HG02840 (cell line): ENCODE data around the gene NLRP6.
"Not testable (repeated sequence)": the region's sequence is repeated elsewhere in the genome, so short reads cannot be mapped to it uniquely, and the experiment has no call there.

ENCODE experiments used
- ATAC-seq: cut with Tn5 transposase; IDR thresholded peaks from one replicate; pipeline ENCODE4 v1.9.1; 2021; ENCODE audit warnings: mild to moderate bottlenecking, moderate library complexity, moderate number of reproducible peaks; ENCODE audit not compliant: unreplicated experiment, low FRiP score

The NLRP6 gene

DNA sequence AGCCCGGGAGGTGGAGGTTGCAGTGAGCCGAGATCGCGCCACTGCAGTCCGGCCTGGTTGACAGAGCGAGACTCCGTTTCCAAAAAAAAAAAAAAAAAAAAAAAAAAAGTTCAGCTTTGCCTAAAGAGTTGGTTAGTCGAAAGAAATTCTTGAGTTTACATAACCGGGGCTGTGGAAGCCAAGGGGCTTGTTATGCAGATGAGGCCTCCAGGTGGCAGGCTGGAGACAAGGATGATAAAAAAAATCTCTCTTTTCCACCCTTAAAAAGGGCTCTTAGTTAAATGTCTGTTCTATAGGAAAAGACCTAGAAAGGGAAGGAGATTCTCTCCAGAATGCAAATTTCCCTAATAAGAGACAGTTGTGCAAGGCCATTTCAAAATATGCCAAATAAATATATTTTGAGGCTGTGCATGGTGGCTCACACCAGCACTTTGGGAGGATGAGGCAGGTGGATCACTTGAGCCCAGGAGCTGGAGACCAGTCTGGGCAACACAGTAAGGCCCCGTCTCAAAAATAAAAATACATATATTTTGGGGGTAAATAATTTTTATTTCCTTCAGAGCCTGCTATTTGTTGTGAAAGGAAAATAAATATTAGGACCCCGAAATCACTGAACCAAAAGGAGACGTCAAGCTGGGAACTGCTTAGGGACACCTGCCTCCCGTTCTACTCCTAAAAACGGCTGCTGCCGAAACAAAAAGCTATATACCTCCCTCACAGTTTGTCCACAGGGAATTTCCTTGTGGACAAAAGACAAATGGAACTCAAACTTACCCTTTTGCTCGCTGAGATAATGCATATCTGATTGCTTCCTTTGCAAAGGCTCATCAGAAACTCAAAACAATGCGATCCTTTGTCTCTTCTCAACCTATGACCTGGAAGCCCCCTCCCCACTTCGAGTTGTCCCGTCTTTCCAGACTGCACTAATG is 27.0 kb downstream of the NLRP6 start:
- no peak for ATAC-seq

GRCh38 chr11:305844-306211 is 27.6 kb downstream of the NLRP6 start:
- no peak for ATAC-seq

- ATAC-seq: no peak
Observed at GRCh38 chr11:306645-307371, 28.6 kb downstream of the NLRP6 start.

GRCh38 chr11:307766-308708 is 29.8 kb downstream of the NLRP6 start, which contains the start of gene IFITM2:
Gene IFITM2, plus strand, starts transcription at chr11:307816. Its CDS starts 377 bp downstream, at chr11:308193.
- ATAC-seq: not testable (repeated sequence)

GRCh38 chr11:308740-309665 is 30.8 kb downstream of the NLRP6 start:
- not testable (repeated sequence) for ATAC-seq

- not testable (repeated sequence) for ATAC-seq
Observed at GRCh38 chr11:309979-310572, 31.9 kb downstream of the NLRP6 start.

DNA sequence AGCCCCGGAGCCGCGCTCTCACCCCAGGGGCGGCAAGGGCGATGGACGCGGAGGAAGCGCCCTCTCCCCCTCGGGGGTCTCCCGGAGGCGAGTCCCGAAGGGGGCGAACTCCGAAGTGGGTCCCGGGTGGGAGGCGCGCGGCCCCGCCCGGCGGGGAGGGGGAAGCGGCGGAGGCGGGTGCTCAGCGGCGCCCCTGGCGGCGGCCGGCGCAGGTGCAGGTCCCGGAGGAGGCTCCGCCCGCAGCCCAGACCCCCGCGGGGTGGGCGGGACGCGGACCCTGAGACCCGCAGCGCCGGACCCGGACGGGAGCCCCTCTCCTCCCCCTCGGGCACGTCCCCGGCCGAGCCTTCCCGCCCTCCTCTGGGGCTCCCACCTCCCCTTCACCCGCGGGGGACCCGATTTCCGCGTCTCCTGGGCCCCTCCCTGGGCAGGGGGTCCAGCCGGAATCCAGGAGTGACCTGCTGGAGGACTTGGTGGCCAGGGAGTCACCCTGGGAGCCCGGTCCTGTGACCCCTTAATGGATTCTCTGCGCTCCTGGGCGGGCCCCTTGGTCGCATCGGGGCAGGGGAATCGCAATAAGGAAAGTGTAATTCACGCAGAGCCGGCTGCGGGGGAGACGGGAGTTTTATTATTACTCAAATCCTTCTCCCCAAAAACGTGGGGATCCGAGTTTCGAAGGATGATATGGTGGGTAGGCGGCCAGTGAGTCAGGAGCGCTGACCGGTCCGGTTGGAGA is 33.0 kb downstream of the NLRP6 start:
- not testable (repeated sequence) for ATAC-seq

GRCh38 chr11:312092-312816 is 34.0 kb downstream of the NLRP6 start:
- no peak for ATAC-seq

GRCh38 chr11:313304-313786 is 35.1 kb downstream of the NLRP6 start:
- no peak for ATAC-seq

DNA sequence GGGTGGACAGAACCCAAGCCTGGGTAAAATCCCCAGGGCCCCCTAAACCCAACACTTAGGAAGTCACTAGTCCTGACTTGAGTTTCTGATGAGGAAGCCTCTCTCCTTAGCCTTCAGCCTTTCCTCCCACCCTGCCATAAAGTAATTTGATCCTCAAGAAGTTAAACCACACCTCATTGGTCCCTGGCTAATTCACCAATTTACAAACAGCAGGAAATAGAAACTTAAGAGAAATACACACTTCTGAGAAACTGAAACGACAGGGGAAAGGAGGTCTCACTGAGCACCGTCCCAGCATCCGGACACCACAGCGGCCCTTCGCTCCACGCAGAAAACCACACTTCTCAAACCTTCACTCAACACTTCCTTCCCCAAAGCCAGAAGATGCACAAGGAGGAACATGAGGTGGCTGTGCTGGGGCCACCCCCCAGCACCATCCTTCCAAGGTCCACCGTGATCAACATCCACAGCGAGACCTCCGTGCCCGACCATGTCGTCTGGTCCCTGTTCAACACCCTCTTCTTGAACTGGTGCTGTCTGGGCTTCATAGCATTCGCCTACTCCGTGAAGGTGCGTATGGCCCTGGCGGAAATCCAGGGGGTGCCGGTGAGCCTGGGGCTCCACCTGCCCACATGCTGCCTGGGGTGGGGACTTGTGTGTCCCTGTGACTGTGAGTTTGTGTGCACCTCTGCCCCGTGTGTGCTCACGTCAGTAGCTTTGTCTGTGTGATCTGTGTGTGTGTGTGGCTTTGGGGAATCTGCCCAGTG is 35.8 kb downstream of the NLRP6 start, which contains the start of gene IFITM1:
TSS of gene IFITM1 (plus strand) at position 254 of the 767 bp plus-strand sequence. CDS start at position 385, 131 bp downstream.
- no peak for ATAC-seq

DNA sequence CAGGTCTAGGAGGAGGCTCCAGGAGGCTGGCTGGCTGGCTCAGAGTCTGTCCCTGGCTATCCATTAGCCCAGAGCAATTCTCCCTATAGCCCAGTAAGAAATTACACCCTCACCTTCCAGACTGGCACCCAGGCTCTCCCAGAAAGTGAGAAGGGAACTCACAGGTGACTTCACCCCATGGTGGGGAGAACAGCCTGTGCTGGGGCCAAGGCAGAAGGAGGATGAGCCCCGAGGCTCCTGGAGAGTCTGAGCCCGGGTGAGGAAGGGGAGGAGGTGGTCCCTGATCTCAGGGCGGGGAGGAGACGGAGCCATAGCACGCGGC is 36.3 kb downstream of the NLRP6 start:
- ATAC-seq: not testable (repeated sequence)

DNA sequence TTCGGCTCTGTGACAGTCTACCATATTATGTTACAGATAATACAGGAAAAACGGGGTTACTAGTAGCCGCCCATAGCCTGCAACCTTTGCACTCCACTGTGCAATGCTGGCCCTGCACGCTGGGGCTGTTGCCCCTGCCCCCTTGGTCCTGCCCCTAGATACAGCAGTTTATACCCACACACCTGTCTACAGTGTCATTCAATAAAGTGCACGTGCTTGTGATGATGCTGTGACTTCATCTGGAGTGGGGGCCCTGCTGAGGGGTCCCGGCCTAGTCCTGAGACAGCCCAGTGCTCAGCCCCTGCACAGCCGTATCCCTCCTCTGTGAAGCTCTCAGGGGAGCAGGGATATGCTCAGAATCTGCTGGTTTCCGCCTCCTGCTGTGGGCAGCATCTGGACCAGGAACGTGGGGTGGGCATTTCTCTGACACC is 36.9 kb downstream of the NLRP6 start:
- ATAC-seq: no peak

- no peak for ATAC-seq
Observed at GRCh38 chr11:315516-315994, 37.3 kb downstream of the NLRP6 start.

DNA sequence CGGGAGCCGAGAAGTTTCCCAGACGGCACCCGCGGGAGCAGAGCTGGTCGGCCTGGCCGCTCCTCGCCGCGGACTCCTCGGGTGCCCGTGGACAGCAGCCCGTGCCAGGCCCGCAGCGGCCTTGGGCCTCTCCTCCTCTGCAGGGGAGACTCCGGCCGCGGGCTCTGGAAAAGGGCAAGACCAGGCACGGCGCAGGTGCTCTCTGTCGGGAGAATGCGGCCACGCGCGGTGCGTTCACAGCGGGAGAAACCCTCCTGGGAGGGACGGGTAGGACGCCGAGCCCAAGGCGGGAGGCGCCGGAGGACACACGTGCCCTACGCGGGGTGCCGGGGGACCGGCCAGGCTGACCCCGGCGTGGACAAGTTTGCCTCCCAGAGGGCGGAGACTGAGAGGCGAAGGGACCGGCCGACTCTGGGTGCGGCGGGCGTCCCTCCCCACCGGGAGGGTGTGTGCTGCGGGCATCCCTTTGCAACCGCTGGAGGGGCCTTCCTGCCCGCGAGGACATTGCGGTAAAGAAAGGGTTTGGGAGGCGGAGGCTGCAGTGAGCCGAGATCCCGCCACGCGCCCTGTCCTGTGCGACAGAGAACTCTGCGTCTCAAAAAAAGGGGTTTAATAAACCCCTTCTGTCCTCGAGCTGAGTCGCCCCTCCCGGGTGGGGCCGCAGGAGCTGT is 38.0 kb downstream of the NLRP6 start:
- no peak for ATAC-seq

- no peak for ATAC-seq
Observed at GRCh38 chr11:316891-317301, 38.7 kb downstream of the NLRP6 start.
